Fibroblast of lung (primary cell): Measurements from ENCODE around the gene CALN1.

ENCODE experiments used
- CTCF ChIP-seq, 2 donors: IDR thresholded peaks in 1 of 2; conservative IDR thresholded peaks in 1 of 2; 1 replicate in 1 of 2; 2 replicates in 1 of 2; pipeline ENCODE4 v1.5.1; 2011 to 2012; ENCODE audit warnings: low read length in 2 of 2, control low read depth in 1 of 2, inconsistent platforms in 1 of 2, low read depth in 1 of 2, mild to moderate bottlenecking in 1 of 2
- EZH2 ChIP-seq: IDR thresholded peaks from 2 replicates; pipeline ENCODE4 v1.5.1; 2012; ENCODE audit warnings: low read length, control low read depth, mild to moderate bottlenecking; ENCODE audit errors: missing control alignments

GRCh38 chr7:72429316-72429715 lies 17.2 kb upstream of the CALN1 start:
- TF ChIP-seq CTCF (conservative IDR thresholded peaks at IDR 0.05 in 1 of 2, IDR thresholded peaks at IDR 0.05 in 1 of 2; ENCODE audit: low read depth in 1 of 2, low read length in 2 of 2) (no peak), EZH2 (no peak)
